ENCODE results near the gene PDE4A.
"Not testable (repeated sequence)": the region's sequence is repeated elsewhere in the genome, so short reads cannot be mapped to it uniquely, and the experiment has no call there.

PDE4A gene

DNA sequence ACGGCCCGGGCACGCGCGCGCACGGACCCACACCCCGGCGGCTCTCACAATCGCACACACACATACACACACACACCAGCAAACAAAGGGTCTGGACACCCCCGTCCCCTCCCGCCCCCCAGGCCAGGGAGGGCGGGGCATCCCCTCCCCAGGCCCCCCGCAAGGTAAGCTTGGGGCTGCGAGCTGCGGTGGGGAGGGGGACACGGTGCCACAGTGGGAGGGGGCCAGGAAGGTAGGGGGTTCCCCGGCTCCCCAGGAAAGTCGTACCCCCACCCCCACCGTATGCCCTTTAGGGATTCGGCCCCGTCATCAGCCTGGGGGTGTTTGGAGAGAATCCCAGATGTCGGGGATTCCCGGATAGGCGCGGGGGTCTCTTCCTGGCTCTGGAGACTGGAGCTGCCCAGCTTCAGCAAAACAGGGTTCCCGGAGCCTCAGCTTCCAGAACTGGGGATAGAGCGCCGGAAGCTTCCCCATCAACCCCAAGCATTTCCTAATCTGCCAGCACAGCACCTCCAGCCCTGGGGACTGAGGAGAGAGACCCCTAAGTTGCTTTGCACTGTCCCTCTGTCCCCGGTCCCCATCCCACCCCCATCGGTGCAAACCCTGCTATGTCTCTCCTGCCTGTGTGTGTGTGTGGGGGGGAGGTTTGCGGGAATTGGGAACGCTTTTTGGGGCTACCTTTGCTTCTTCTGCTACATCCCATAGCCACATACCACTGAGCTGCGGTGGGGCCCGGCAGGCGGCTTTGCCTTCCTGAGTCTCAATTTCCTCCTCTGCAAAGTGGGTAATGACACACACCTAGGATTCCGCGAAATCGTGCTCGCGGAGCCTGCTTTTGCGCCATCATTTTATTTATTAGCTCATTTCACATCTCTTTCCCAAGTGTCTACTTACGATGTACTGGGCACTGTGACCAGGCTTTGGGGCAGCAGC is 15.2 kb upstream of the PDE4A start:
- no peak for DNase-seq

DNA sequence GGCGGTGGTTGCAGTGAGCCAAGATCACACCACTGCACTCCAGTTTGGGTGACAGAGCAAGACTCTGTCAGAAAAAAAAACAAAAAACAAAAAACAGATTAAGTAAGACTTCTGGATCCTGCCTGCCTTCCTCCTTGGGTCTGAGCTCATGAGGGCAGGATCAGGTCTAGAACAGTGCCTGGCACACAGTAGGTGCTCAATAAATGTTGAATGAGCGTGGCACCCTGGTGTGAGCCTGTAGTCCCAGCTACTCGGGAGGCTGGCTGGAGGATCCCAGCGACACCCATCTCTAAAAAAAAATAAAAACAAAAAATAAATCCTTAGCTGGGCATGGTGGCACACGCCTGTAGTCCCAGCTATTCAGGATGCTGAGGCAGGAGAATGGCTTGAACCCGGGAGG is 14.1 kb upstream of the PDE4A start:
- no peak for DNase-seq

DNA sequence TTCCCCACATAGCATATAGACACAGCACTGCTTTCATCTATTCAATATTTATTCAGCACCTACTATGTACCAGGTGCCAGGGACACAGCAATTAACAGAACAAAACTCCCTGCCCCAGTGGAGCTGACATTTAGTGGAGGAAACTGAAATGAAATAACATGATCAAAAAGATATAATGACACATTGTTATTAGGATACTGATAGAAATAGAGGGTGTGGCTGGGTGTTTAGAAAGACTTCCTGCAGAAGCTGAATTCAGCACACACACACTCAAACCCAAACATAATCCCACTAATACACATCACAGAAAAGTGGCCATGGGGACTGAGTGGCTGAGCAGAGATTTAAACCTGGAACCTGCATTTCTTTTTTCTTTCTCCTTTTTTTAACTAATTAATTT is 13.2 kb upstream of the PDE4A start:
- DNase-seq, result peak; percentile 32

DNA sequence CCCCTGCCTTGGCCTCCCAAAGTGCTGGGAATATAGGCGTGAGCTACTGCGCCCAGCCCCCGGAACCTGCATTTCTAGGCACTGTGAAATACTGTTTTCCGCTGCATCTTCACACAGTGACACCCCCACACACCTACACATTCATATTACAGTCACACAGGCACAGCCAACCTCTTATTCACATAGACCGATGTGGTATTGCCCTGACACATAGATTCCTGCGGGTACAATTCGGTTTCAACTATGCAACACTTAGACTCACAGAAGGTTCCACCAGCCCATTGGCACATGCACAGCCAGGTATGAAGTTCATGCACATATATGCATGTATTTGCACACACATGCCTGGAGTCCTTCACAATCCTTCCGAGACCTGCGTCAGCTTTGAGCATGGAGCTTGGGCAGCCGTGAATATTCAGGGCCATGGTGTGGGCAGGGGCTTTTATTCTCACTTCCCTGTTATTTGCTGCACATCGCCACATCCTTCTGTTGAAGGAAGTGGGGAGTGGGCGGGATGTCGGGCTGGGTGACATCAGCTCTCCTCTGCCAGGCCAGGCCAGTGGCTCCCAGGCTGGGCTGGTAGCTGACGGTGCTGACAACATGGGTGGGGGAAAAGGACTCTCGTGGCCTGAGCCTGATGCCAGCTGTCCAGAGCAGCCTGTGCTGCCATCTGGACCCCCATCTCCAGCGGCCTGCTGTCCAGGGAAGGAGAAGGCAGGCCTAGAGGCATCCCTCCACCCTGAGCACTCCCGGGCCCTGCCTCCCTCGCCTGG is 11.6 kb upstream of the PDE4A start:
- DNase-seq, result no peak

DNA sequence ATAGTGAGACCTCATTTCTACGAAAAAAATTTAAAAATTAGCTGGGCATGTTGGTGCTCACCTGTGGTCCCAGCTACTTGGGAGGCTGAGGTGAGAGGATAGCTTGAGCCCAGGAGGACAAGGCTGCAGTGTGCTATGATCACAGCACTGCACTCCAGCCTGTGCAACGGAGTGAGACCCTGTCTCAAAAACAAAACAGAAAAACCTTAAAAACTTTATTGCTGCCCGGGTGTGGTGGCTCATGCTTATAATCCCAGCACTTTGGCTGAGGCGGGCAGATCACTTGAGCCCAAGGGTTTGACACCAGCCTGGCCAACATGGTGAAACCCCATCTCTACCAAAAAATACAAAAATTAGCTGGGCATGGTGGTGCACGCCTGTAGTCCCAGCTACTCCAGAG is 9.1 kb upstream of the PDE4A start:
- DNase-seq, result not testable (repeated sequence)

DNA sequence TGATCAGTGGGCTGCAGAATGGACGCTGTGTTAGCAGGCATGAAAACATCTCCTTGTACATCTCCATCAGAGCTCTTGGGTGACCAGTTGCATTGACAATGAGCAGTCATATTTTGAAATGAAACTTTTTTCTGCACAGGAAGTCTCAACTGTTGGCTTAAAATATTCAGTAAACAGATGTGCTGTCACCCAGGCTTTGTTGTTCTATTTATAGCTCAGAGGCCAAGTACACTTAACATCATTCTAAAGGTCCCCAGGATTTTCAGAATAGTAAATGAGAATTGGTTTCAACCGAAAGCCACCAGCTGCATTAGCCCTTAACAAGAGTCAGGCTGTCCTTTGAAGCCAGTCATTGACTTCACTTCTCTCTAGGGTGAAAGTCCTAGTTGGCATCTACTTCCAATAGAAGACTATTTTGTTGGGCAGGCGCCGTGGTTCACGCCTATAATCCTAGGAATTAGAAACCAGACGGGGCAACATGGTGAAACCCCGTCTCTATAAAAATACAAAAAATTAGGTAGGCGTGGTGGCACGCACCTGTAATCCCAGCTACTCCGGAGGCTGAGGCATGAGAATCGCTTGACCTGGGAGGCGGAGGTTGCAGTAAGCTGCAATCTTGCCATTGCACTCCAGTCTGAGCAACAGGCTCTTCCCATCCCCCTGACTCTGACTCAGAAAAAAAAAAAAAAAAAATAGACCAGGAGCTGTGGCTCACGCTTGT is 7.9 kb upstream of the PDE4A start:
- DNase-seq, result no peak

DNA sequence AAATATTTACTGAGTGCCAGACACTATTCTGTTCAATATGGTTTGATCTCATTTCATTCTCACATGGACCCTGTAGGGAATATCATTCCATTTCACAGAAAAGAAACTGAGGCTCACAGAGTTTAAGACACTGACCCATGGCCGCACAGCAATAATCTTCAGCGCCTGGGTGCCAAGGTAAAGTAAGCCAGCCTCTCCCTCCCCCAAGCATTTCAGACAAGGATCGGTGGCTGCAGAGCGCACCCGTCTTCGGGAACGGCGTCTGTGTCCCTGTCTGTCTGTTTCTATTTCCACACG is 4.3 kb upstream of the PDE4A start:
- DNase-seq, result no peak

DNA sequence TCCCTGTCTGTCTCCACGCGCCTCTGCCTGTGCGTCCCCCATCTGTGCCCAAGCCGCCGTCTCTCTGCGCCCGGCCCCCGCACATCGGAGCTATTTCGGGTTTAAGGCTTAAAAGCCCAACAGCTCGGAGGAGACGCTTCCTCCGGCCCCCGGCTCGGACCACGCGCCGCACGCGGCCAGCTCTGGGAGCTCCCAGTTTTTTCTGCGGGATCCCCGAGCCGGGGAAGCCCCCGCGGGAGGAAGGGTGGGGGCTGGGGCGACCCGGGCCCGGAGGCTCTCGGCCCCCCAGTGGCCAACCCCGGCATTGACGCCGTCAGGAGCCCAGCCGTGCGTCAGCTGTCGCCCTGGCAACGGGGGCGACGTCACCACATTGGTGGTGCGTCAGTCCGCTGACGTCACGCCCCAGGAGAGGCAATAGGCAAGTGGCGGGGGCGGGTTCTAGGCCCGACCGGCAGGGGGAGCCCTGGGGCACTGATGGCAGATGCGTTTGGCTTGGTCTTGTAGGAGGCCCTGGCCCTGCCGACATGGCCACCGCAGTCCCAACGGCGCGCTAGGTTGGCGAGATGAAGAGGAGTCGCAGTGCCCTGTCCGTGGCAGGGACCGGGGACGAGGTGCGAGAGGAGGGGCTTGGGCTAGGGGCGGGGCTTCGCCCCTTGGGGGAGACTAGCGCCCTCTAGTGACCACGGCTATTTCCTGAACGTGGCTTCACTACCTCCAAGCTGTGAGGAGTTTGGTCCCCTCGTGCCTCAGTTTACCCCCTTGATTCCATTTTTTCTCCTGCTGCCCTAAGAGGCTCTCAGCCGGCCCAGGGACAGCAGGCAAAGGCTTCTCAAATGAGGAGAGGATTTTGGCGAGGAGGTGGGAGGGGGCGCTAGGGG is 3.7 kb upstream of the PDE4A start:
- peak; percentile 95 for DNase-seq

DNA sequence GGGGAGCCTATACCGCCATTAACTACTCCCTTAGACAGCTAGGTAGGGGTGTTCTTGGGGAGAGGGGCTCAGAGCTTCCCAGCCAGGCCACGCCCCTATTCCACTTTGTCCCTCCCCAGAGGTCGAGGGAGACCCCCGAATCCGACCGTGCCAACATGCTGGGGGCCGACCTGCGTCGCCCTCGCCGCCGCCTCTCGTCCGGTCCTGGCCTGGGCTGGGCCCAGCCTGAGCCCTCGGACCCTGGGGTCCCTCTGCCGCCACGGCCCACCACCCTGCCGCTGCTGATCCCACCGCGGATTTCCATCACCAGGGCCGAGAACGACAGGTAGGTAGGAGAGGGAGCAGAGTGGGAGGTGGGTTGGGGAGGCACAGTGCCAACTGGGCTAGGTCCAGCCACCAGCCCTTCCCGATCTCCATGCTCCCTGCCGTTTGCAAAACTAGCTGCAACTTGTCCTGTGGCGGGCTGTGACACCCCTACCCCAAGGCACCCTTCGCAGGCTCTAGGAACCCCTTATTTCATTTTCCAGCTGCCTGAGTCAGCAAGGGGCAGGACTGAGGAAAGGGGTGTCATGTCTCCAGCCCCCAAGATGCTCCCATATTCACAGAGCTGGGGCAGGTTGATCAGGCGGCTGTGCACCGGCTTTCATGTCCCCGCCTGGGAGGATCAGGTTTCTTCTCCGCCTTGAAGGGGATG is 2.6 kb upstream of the PDE4A start:
- DNase-seq, result peak; percentile 41

DNA sequence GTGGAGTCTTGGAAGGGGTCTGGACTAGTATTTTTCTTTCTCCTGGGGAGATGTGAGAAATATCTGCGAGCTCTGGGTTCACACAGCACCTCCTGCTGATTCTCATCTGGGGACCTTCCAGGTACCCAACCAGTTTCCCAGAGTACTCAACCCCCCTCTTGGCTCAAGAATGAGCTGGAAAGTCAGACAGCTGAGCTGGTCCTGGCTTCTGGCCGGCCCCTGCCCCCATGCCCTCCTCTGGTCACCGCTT is 2.2 kb upstream of the PDE4A start:
- DNase-seq, result no peak

DNA sequence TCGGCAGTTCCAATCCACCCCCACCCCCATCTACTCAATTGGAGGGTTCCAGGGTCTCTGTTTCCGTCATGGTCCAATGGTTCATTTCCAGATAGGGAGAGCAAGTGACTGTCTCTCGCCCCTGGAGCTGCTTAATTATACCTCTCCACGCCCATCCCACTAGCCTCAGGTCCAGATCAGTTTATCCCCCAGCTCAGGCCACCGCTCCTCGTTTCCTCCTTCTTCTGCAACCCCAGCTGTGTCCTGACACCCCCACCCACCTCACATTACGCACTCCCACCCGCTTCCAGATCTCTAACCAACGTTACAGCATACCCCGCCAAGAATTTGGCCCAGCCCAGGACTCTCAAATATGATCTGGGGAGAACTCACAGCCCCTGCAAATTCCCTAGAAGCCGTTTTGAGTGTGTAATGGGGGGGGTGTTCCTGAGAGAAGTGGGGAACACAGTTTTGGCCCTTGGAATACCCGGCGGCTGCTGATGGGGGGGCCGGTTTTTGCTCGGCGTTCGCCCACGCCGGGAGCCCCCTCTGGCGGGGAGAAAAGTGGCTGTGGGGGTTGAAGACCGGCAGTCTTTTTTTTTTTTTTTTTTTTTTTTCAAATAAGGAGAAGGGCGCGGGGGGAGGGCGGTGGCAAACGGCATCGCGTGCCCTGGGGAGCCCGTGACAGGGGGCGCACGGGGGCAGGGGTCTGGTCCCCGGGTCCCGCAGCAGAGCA is 1.7 kb upstream of the PDE4A start:
- peak; percentile 34 for DNase-seq

DNA sequence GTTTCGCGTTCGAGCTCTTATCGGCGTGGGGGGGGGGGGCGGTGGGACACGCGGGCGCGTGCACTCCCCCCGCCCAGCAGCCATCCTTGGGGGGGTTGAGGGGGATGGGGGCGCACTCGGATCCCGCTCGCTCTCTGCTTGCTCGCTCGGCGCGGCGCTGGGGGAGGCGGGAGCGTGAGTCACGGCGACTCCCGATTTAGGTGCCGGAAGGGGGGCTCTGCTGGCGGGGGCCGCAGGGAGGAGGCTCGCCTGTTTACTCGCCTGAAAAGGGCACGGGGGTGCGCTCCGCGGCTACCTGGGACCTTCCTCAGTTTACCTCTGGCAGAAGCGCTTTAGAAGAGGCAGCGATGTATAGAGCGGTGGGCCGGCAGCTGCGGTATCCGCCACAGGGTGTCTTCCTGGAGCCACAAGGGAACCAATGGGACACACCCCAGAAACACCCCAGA is 1.1 kb upstream of the PDE4A start:
- DNase-seq, result no peak

DNA sequence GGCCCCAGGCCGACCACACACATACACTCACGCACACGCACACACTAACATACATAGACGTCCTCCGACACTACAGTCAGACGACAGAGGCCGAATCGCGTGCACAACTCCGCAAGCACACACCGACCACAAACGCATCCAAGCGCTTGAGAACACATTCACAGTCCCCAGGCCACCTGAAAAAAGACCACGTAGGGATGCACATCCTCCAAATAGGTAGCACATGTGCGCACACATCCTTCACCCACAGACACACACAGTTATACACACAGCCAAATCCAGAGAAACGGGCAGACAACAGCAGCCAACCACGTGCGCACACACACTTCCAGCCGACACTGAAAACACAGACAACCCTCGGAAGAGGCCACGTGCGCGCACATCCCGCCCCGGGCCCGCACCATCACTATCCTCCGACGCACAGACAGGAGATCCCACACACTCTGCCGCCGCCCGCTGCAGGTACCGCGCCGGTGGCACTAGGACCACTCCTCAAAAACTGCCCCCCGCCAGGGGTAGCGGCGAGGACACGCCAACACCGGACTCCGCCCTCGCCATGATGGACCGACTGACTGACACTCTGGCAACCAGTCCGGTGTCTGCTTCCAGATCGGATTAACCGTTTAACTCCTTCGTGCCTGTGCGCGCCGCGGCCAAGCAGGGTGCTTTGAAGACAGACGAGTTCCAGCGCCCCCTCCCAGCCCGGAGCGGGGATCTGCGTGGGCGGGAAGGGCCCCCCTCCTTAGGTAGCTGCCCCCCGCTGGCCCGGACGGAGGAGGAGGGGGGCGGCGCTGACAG is 493 bp upstream of the PDE4A start:
- peak; percentile 80 for DNase-seq

DNA sequence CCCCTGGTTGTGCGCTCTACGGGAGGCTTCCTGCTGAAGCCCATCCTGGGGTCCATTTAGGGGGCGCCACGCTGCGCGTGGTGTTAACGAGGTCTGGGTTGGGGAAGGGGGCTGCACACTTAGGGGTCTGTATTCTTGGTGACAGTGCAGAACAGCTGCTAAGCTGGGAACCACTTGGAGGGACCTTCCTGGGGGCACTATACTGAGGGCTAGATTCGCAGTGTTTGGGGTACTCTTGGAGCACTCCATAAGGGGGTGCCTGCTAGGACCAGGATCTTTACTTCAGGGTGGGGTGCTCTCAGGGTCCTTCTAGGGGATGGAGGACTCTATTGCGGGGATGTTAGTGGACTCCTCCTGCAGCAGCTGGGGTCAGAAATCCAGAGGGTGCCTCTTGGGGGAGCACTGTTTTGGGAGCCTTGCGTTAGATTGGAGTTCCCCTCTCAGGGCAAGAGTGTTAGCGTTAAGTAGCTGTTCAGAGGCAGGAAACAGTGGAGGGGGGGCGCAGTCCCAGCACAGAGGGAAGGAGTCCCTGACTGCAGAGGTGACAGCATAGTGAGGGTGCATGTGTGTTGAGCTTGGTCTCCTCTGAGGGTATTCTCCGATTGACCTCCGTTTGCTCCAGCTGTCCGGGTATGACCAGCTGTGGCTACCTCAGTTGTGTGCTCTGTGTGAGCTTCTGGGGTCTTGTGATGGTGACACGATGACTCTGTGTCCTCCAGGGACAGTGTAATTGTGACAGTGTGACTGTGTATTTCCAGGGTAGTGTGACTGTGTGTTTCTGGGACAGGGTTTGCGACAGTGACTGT is 1.1 kb downstream of the PDE4A start:
- no peak for DNase-seq

DNA sequence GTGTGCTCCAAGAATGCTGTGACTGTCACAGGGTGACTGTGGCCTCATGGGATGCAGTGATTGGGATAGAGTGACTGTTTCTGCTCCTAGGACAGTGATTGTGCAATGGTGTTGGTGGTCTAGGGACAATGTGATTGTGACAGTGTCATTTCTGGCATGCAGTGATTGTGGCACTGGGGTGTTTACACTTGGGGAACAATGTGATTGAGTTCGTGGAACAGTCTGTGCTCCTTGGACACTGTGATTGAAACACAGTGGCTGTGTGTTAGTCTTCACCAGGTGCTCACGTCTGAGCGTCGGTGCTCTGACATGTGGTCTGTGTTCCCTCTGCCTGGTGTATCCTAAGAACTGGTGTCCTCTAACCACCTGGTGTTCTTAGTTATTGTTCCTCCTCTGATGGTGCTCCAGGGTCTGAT is 1.7 kb downstream of the PDE4A start:
- DNase-seq, result peak; percentile 30

DNA sequence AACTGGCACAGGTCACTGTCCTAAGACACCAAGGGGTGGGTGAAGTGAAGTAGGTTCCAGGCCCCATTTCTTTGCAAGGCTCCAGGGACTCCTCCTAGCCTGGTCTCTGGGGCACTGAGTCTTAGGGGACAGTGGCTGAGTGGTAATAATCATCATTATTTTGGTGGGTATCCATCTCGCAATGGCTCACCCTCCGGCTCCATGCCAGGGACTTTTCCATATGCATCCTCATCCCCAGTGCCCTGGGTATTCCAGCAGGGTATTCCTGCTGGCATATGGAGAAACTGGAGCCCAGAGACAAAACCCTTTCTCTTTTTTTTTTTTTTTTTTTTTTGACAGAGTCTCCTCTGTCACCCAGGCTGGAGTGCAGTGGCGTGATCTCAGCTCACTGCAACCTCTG is 2.5 kb downstream of the PDE4A start:
- DNase-seq, result no peak

DNA sequence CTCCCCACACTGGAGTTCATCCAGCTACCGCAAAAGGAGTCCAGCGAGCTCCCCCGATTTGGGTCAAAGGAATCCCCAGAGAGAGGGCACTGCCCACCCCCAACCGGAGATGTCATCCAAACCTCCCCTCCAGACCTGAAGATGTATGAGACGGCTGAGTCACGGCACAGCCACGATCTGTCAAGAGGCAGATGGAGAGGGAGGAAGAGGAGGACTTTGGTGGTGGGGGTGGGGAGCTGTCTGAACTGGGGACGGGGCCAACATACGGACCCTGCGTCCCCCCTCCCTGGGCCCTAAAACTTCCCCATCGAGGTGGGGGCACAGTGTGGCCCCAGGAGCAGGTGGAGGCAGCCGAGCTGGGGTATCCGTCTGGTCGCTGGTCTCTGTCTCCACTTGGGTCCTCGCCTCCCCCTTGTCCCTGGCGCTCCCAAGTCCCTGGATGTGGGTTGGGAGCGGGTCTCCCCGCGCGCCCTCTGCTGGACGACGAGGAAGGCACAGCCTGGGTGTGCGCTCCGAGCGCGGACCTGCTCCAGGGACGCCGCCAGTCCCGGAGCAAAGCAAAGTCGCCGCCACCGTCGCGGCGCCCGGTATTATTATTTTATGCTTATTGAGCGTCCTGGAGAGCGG is 3.8 kb downstream of the PDE4A start:
- DNase-seq, result peak; percentile 82

DNA sequence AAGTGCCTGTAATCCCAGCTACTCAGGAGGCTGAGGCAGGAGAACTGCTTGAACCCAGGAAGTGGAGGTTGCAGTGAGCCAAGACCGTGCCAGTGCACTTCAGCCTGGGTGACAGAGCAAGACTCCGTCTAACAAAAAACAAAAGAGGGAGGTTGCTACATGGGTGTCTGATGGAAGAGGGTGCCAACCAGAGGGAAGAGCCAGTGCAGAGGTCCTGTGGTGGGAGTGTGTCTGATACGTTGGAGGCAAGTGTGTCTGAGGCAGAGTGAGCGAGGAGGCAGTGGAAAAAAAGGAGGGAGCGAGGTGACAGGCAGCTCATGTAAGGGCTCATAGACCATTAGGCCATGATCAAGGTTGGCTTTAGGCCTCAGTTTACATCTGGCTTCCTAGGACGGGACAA is 6.8 kb downstream of the PDE4A start:
- no peak for DNase-seq

DNA sequence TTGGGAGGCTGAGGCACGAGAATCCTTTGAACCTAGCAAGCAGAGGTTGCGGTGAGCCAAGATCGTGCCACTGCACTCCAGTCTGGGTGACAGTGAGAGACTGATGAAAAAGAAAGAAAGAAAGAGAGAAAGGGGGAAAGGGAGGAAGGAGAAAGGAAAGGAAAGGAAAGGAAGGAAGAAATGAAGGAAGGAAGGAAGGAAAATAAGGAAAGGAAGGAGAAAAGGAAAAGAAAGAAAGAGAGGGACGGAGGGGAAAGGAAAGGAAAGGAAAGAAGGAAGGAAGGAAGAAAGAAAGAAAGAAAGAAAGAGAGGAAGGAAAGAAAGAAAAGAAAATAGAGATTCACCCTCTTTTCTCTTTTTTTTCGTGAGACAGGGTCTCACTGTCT is 8.7 kb downstream of the PDE4A start:
- DNase-seq, result no peak
